AG04450 (cell line): Measurements from ENCODE around the gene TSPAN9. TPM values are rescaled to one million over a fixed set of nuclear protein-coding genes. Genes with fewer than 3 reads are reported as not detected.

Experiments used
- CTCF ChIA-PET: fragments of 300-600, 350-600 bp; formaldehyde crosslinking; extraction: SDS; loops from one replicate; lab custom pipeline; 2022; ENCODE audit warnings: antibody characterized with exemption, inconsistent platforms; lab: Charles Lee
- POLR2A ChIA-PET: fragments of 350-600 bp; formaldehyde crosslinking; extraction: SDS; loops from one replicate; lab custom pipeline; 2021; ENCODE audit warnings: antibody characterized with exemption, inconsistent platforms; lab: Yijun Ruan, JAX
- DNase-seq: peaks from one replicate; pipeline ENCODE4 v3.0.0-alpha.2; 2011; ENCODE audit warnings: low read depth, low spot score
- H3K27ac ChIP-seq: one replicate; pipeline ENCODE4 v1.5.1; 2012; ENCODE audit warnings: low read depth, low read length, control low read depth
- H3K27me3 ChIP-seq: one replicate; pipeline ENCODE4 v1.6.0; 2012; ENCODE audit warnings: low read length; ENCODE audit not compliant: control insufficient read depth, insufficient read depth
- H3K4me3 ChIP-seq: 2 replicates; pipeline ENCODE4 v1.5.1; 2011; ENCODE audit warnings: mild to moderate bottlenecking, low read depth, low read length, control low read depth
- H3K9me3 ChIP-seq: 2 replicates; pipeline ENCODE4 v1.5.1; 2012; ENCODE audit warnings: low read length; ENCODE audit not compliant: control insufficient read depth, insufficient read depth
- polyA plus RNA-seq: library from polyadenylated mRNA; depleted of rRNA; stranded (reverse); fragments of >200 nt; gene quantifications from 2 replicates; pipeline ENCODE4 v1.2.3, GENCODE V29; 2011
- TF ChIP-seq, protein P1 (sequence below): IDR thresholded peaks from 2 replicates; pipeline ENCODE4 v1.5.1; 2011; ENCODE audit warnings: low read depth, low read length, control low read depth, inconsistent platforms

Gene TSPAN9
- polyA plus RNA-seq, 1 experiment: 68.0 TPM

DNA sequence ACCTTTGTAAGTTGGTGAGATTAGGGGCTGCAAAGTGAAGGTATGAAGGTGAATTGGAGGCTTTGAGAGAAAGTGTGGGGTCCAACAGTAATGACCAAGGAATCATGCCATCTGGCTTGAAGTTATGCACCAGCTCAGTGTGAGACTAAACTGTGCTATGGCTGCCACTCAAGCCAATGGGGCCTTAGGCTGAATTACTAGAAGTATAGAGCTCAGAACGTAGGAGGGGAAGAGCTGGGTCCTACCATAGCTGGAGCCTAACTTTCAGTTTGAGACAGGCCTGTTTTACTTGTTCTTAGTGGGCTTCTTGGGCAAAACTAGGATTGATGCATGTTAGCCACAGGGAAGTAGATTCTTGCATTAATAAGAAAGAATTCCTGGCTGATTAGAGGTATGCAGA, 194.0 kb downstream of the TSPAN9 start:
- ChIA-PET POLR2A (no interaction called here), CTCF (interaction anchor here (0.5 to 10.9 kb wide), 5 partner anchors 29 to 197 kb away, joined by 3 to 187 read pairs (median 3); no protein-coding TSS in a partner anchor)
- TF ChIP-seq, protein P1, sequence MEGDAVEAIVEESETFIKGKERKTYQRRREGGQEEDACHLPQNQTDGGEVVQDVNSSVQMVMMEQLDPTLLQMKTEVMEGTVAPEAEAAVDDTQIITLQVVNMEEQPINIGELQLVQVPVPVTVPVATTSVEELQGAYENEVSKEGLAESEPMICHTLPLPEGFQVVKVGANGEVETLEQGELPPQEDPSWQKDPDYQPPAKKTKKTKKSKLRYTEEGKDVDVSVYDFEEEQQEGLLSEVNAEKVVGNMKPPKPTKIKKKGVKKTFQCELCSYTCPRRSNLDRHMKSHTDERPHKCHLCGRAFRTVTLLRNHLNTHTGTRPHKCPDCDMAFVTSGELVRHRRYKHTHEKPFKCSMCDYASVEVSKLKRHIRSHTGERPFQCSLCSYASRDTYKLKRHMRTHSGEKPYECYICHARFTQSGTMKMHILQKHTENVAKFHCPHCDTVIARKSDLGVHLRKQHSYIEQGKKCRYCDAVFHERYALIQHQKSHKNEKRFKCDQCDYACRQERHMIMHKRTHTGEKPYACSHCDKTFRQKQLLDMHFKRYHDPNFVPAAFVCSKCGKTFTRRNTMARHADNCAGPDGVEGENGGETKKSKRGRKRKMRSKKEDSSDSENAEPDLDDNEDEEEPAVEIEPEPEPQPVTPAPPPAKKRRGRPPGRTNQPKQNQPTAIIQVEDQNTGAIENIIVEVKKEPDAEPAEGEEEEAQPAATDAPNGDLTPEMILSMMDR: no peak

DNA sequence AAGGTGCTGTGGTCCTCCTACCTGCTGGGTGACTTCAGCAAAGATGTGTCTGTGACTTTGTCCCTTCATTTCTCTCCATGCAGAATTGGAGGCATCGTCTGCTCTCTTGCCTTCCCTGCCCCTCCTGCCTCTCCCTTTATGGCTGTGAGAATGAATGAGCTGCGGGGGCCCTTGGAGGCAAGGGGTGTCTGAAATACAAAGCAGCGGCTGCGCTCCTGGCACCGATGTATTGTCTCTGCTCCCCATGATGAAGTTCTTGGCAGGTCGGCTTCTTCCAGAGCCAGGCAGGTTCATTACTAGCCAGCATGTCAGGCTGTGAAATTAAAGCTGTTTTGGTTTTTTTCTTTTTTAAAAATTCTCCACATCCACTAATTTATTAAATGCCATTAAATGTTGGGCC, 194.5 kb downstream of the TSPAN9 start:
- CTCF ChIA-PET: interaction anchor here (0.5 to 10.9 kb wide), 5 partner anchors 10 to 197 kb away, joined by 3 to 187 read pairs (median 4); no protein-coding TSS in a partner anchor
- TF ChIP-seq, protein P1: no peak
- no peaks in the 10 kb centered on the region for H3K27me3 ChIP-seq
- POLR2A ChIA-PET: no interaction called here
- H3K9me3 ChIP-seq: no peaks in the 10 kb centered on the region
- no peak overlapping the region for H3K4me3 ChIP-seq
- H3K27ac ChIP-seq: no peak overlapping the region
- DNase-seq: no peak

More for the DNA sequence above, 194.0 kb downstream of the TSPAN9 start:
- no peak for DNase-seq
- H3K4me3 ChIP-seq: no peak overlapping the region
- no peak overlapping the region for H3K27ac ChIP-seq
- H3K27me3 ChIP-seq: no peaks in the 10 kb centered on the region
- no peaks in the 10 kb centered on the region for H3K9me3 ChIP-seq

GRCh38 chr12:3272958-3273357, 195.8 kb downstream of the TSPAN9 start:
- CTCF ChIA-PET: interaction anchor here (1.2 to 10.9 kb wide), 4 partner anchors 11 to 199 kb away, joined by 4 to 187 read pairs (median 90); no protein-coding TSS in a partner anchor
- Histone ChIP-seq H3K9me3 (no peaks in the 10 kb centered on the region), H3K27me3 (no peaks in the 10 kb centered on the region), H3K4me3 (no peak overlapping the region), H3K27ac (no peak overlapping the region)
- DNase-seq: no peak
- TF ChIP-seq, protein P1: no peak
- POLR2A ChIA-PET: no interaction called here

GRCh38 chr12:3273409-3273853, 196.3 kb downstream of the TSPAN9 start:
- no peak for DNase-seq
- Histone ChIP-seq H3K27ac (no peak overlapping the region), H3K27me3 (no peaks in the 10 kb centered on the region), H3K9me3 (no peaks in the 10 kb centered on the region), H3K4me3 (no peak overlapping the region)
- CTCF ChIA-PET: interaction anchor here (1.2 to 10.9 kb wide), 7 partner anchors 11 to 203 kb away, joined by 4 to 187 read pairs (median 7); no protein-coding TSS in a partner anchor
- POLR2A ChIA-PET: interaction anchor here (0.7 kb wide), 1 partner anchor 210 kb away, joined by 7 read pairs; no protein-coding TSS in a partner anchor
- TF ChIP-seq, protein P1: no peak

DNA sequence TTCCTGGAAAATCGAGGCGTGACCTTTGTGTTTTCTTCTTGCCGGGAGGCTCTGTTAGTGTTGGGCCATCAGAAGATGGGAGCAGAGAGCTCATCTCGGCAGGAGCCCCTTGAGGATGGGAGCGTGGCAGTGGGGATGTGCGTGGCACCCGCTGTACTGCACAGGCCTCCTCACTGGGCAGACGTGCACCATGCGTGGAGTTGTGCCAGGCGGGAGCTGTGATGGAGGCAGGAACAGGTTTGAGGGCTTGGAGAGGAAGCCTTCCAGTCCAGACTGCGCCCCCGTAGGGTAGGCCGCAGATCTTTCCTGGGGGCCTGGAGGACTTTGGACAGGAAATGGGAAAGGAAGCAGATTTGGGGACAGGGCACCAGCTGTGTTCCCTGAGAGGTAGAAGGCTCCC, 197.5 kb downstream of the TSPAN9 start:
- TF ChIP-seq, protein P1: no peak
- ChIA-PET CTCF (interaction anchor here (0.6 to 10.9 kb wide), 34 partner anchors 7 to 739 kb away, joined by 3 to 187 read pairs (median 5); no protein-coding TSS in a partner anchor), POLR2A (interaction anchor here (1.6 kb wide), 1 partner anchor 201 kb away, joined by 6 read pairs; no protein-coding TSS in a partner anchor)
- Histone ChIP-seq H3K9me3 (no peaks in the 10 kb centered on the region), H3K4me3 (no peak overlapping the region), H3K27me3 (no peaks in the 10 kb centered on the region), H3K27ac (no peak overlapping the region)
- DNase-seq: no peak
